Stomach (tissue), 4 donors: ENCODE measurements around the gene PPP1R36.

Source experiments
- CTCF ChIP-seq, 7 experiments: fragments of 450-650 bp in 4 of 7; fragments of 200-600 bp in 3 of 7; sonication (generic) in 3 of 7; IDR thresholded peaks; one replicate each; pipeline ENCODE4 v1.5.1; 2016 to 2019; ENCODE audit warnings: antibody characterized with exemption in 7 of 7, control low read depth in 2 of 7, mild to moderate bottlenecking in 1 of 7
- EP300 ChIP-seq: sonication (generic); formaldehyde crosslinking; IDR thresholded peaks from one replicate; pipeline ENCODE4 v1.6.1; 2017; ENCODE audit warnings: antibody characterized with exemption

- TF ChIP-seq EP300, result no peak
- no peak for TF ChIP-seq CTCF (IDR thresholded peaks at IDR 0.05)
Observed at GRCh38 chr14:64561631-64562030, 11.9 kb downstream of the PPP1R36 start.
